NCI-H2171 treated with DMSO at 0.1 percent for 48 hours (cell line): ENCODE data around the gene GPATCH1.
"Not testable (repeated sequence)": the region's sequence is repeated elsewhere in the genome, so short reads cannot be mapped to it uniquely, and the experiment has no call there.

ENCODE experiments used
- DNase-seq: peaks from one replicate; lab custom pipeline; 2025; lab: John Stamatoyannopoulos, UW

The GPATCH1 gene

GRCh38 chr19:33080761-33081681, at the start of gene GPATCH1:
Gene GPATCH1, plus strand, starts transcription at chr19:33081181. Its CDS starts 13 bp downstream, at chr19:33081194.
- peak; percentile 79 for DNase-seq

GRCh38 chr19:33032218-33032781, 48.7 kb upstream of the GPATCH1 start:
- no peak for DNase-seq

- no peak for DNase-seq
These were observed 45.5 kb upstream of the GPATCH1 start for GRCh38 chr19:33035461-33035860.

GRCh38 chr19:33036370-33037167, 44.4 kb upstream of the GPATCH1 start:
- not testable (repeated sequence) for DNase-seq

GRCh38 chr19:33037168-33038025, 43.6 kb upstream of the GPATCH1 start:
- DNase-seq, result not testable (repeated sequence)

GRCh38 chr19:33039108-33039599, 41.8 kb upstream of the GPATCH1 start:
- DNase-seq, result no peak

GRCh38 chr19:33039815-33040214, 41.2 kb upstream of the GPATCH1 start:
- no peak for DNase-seq

- DNase-seq, result no peak
These were observed 39.8 kb upstream of the GPATCH1 start for GRCh38 chr19:33040994-33041827.

- not testable (repeated sequence) for DNase-seq
These were observed 39.2 kb upstream of the GPATCH1 start for GRCh38 chr19:33041828-33042160.

- DNase-seq, result no peak
These were observed 33.6 kb upstream of the GPATCH1 start for GRCh38 chr19:33047422-33047821.

GRCh38 chr19:33048806-33049676, 31.9 kb upstream of the GPATCH1 start:
- no peak for DNase-seq

- no peak for DNase-seq
These were observed 30.9 kb upstream of the GPATCH1 start for GRCh38 chr19:33050110-33050509.

GRCh38 chr19:33052352-33052972, 28.5 kb upstream of the GPATCH1 start:
- peak; percentile 73 for DNase-seq

- no peak for DNase-seq
These were observed 26.4 kb upstream of the GPATCH1 start for GRCh38 chr19:33054623-33055022.

- no peak for DNase-seq
These were observed 25.3 kb upstream of the GPATCH1 start for GRCh38 chr19:33055718-33056117.

- no peak for DNase-seq
These were observed 20.4 kb upstream of the GPATCH1 start for GRCh38 chr19:33060586-33060985.

GRCh38 chr19:33062902-33063301, 18.1 kb upstream of the GPATCH1 start:
- DNase-seq, result no peak

- peak; percentile 35 for DNase-seq
These were observed 17.6 kb upstream of the GPATCH1 start for GRCh38 chr19:33063356-33063752.
